ENCODE data around the gene EPS15.

DNA sequence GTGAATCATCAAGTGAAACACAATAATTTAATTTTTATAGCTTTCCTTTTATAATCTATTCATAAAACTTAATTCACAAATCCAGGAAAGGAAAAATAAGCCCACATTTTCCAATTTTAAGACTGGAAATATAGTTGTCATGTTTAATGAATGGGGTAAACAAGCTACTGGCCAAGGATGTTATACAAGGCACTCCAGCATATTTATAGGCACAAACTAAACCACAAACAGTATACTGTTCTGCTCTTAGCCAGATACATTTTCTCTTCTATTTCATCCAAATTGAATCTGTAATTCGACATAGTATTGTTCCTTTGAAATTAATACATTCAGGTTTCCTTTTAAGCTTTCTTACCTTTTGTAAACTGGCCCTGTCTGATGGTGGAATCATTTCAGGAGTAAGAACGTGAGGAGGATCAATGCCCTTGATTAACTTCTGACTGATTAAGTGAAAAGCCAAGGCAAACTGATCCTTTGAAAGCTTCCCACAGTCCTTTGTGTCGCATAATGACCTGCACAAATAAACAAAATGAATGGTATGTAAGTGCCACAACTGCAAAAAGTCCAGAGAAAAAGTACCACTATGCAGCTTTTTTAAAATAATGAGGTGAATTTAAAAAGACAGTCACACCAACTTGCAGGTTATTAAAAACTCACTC lies 74.4 kb downstream of the EPS15 start:
- TF ChIP-seq, protein P1, sequence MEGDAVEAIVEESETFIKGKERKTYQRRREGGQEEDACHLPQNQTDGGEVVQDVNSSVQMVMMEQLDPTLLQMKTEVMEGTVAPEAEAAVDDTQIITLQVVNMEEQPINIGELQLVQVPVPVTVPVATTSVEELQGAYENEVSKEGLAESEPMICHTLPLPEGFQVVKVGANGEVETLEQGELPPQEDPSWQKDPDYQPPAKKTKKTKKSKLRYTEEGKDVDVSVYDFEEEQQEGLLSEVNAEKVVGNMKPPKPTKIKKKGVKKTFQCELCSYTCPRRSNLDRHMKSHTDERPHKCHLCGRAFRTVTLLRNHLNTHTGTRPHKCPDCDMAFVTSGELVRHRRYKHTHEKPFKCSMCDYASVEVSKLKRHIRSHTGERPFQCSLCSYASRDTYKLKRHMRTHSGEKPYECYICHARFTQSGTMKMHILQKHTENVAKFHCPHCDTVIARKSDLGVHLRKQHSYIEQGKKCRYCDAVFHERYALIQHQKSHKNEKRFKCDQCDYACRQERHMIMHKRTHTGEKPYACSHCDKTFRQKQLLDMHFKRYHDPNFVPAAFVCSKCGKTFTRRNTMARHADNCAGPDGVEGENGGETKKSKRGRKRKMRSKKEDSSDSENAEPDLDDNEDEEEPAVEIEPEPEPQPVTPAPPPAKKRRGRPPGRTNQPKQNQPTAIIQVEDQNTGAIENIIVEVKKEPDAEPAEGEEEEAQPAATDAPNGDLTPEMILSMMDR (IDR thresholded peaks at IDR 0.05): no peak
- TF ChIP-seq POLR2AphosphoS5 (IDR thresholded peaks at IDR 0.05) (no peak), POLR2A (IDR thresholded peaks at IDR 0.05) (no peak)
